Right hindlimb (tissue), 1 donor: ENCODE measurements around the gene ACSF3.

Experiments
- DNase-seq: peaks from one replicate; pipeline ENCODE4 v3.0.0-alpha.2; 2018

ACSF3 gene

GRCh38 chr16:89134269-89134668, 40.6 kb downstream of the ACSF3 start:
- no peak for DNase-seq

- no peak for DNase-seq
Observed at GRCh38 chr16:89135166-89135565, 41.5 kb downstream of the ACSF3 start.

GRCh38 chr16:89135971-89136765, 42.5 kb downstream of the ACSF3 start:
- DNase-seq: no peak

- DNase-seq: no peak
Observed at GRCh38 chr16:89136931-89137330, 43.3 kb downstream of the ACSF3 start.

- no peak for DNase-seq
Observed at GRCh38 chr16:89137666-89138512, 44.2 kb downstream of the ACSF3 start.

GRCh38 chr16:89138513-89138795, 44.8 kb downstream of the ACSF3 start:
- no peak for DNase-seq

- DNase-seq: no peak
Observed at GRCh38 chr16:89138843-89139520, 45.3 kb downstream of the ACSF3 start.

- no peak for DNase-seq
Observed at GRCh38 chr16:89139907-89140361, 46.3 kb downstream of the ACSF3 start.

GRCh38 chr16:89140401-89140800, 46.7 kb downstream of the ACSF3 start:
- no peak for DNase-seq

GRCh38 chr16:89140981-89141883, 47.6 kb downstream of the ACSF3 start:
- no peak for DNase-seq

- DNase-seq: no peak
Observed at GRCh38 chr16:89141884-89142267, 48.2 kb downstream of the ACSF3 start.

- DNase-seq: no peak
Observed at GRCh38 chr16:89142474-89143195, 49.0 kb downstream of the ACSF3 start.

GRCh38 chr16:89143201-89143741, 49.6 kb downstream of the ACSF3 start:
- no peak for DNase-seq

- no peak for DNase-seq
Observed at GRCh38 chr16:89143911-89144675, 50.4 kb downstream of the ACSF3 start.

GRCh38 chr16:89144681-89145080, 51.0 kb downstream of the ACSF3 start:
- no peak for DNase-seq

GRCh38 chr16:89145406-89146161, 51.9 kb downstream of the ACSF3 start:
- no peak for DNase-seq

GRCh38 chr16:89146211-89147005, 52.8 kb downstream of the ACSF3 start:
- no peak for DNase-seq

- no peak for DNase-seq
Observed at GRCh38 chr16:89147085-89147817, 53.6 kb downstream of the ACSF3 start.
